ENCODE results near the gene LRRFIP1.
"Not testable (repeated sequence)": the region's sequence is repeated elsewhere in the genome, so short reads cannot be mapped to it uniquely, and the experiment has no call there.

The LRRFIP1 gene

DNA sequence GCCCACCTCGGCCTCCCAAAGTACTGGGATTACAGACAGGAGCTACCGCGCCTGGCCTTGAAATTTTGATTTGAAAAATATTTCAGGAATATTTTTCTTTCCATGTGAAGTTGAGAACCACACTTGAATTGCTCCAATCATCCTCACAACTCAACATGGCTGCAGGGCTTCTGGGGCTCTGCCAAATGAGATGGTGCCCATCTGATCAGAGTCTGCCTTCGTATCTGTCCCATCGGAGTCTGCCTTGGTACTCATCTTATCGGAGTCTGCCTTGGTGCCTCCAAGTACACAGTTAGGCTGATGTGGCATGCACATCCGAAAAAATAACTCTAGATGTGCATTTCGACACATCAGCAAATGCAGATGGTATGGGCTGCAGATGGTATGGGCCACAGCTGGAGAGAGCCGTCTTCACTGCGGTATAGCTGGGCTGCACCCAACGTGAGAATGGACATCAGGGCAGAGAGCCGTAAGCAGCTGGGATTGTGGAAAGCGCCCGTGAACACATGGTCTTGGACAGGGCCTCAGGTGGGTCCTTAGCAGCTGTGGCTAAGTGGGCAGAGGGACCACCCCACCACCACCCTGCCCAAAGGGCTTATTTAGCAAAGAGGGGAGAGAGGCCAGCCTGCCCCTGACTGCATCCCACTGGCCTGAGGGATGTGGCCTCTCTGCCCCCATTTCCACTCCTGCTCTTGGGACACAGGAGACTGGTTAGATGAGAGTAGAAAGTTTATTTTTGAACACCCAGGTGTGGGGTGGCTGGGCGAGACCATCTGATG lies 119.1 kb downstream of the LRRFIP1 start:
- DNase-seq (ENCODE audit: low read depth) = no peak

DNA sequence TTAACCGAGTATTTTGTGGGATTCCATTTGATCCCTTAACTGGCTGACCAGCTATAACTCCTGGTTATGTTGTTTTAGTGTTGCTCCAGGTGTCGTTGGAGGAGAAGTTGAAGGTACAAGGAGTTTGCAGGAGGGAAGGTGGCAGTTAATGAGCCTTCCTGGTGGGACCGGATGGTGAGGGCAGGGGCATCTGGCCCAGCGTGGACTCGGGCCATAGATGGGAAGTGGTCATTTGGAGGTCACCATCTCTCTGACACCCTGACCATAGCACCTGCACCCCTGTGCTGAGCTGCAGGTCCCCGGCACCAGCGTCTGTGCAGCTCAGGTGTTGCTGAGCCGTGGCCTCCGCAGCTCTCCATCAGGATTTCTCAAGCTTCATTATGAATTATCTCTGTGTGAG lies 119.8 kb downstream of the LRRFIP1 start:
- no peak for DNase-seq (ENCODE audit: low read depth)

GRCh38 chr2:237749002-237749401 lies 121.6 kb downstream of the LRRFIP1 start:
- no peak for DNase-seq (ENCODE audit: low read depth)

GRCh38 chr2:237749961-237750360 lies 122.6 kb downstream of the LRRFIP1 start:
- DNase-seq (ENCODE audit: low read depth) = no peak

DNA sequence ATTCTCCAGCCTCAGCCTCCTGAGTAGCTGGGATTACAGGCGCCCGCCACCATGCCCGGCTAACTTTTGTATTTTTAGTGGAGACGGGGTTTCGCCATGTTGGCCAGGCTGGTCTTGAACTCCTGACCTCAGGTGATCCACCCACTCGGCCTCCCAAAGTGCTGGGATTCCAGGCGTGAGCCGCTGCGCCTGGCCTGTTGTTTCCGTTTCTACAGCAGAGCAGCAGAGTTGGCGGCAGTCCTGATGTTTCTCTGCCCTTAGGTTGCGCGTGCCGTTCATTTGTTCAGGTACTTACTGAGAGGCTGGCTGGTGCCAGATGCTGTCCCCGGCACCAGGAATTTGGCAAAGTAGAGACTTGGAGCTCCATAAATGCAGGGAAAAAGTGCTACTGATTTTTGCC lies 123.1 kb downstream of the LRRFIP1 start:
- DNase-seq (ENCODE audit: low read depth) = not testable (repeated sequence)

DNA sequence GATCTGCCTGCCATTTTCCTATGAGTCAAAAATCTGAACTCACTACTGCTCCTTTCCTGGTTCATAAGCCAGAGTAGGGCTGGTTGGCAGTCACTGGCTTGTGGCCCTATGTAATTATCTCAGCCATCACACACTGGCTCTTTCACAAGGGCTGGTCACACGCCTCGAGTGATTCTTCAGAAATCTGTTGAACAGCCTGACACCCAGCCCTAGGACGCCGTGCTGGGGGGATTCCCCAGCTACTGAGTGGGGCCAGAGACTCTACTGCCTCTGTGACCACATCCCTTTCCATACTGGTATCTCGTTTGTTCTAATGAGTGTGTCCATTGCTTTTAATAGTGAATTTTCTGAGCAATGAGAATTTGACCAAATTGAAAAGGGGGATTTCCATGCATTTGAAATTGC lies 125.4 kb downstream of the LRRFIP1 start:
- no peak for DNase-seq (ENCODE audit: low read depth)

DNA sequence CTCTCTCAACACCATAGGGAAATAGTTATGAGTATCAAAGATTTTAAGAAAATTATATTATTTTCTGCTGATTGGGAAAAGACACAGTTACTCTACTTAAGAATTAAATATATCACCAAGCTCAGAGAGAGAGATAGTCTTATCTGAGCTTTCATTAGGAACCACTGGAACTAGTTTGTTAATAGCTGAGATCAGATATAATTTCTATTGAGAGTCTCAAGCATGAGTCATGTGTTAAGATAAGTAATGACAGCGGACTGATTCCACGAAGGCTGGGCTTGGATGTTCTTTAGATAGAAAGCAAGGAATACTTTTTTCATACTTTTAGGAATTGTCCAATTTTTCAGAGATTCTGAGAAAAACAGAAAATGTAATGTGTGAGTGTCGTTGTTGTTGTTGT lies 126.8 kb downstream of the LRRFIP1 start:
- DNase-seq (ENCODE audit: low read depth) = no peak

- no peak for DNase-seq (ENCODE audit: low read depth)
These were observed 127.3 kb downstream of the LRRFIP1 start for GRCh38 chr2:237754626-237755248.

DNA sequence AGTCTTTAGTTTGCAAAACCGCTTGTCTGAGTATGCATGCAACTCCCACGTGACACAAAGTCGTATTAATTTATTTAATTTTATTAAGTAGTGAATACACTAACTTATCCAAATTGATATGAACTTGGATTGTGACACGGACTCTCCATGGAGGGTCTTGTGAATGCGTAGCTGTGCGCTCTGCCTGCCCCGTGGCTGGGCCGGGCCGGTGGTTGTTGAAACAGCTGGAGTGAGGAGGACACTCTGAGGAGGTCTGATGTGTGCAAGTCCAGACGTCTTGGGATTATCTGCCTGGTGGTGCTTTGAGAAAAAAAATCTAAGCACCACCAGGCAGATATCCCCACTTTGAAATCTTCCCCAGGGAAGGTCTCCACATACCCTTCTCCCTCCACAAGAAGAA lies 130.2 kb downstream of the LRRFIP1 start:
- DNase-seq (ENCODE audit: low read depth) = no peak

DNA sequence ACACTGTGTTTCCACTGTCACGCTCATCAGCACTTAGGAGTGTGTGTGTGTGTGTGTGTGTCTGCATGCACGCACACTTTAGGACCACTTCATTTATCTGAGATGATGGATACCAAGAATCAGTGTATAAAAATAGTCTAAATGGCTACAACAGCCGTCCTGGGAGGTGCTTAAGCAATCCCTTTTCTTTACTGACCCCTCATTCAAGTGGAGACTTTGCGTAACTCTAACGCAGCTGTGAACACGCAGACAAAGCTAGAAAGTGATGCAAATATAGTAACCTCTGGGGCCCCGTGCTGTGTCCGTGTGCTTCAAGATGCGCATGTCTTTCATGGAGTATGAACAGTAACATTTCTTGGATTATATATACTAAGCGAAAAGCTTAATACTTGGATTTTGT lies 130.8 kb downstream of the LRRFIP1 start:
- DNase-seq (ENCODE audit: low read depth) = no peak

GRCh38 chr2:237759176-237759575 lies 131.8 kb downstream of the LRRFIP1 start:
- no peak for DNase-seq (ENCODE audit: low read depth)

DNA sequence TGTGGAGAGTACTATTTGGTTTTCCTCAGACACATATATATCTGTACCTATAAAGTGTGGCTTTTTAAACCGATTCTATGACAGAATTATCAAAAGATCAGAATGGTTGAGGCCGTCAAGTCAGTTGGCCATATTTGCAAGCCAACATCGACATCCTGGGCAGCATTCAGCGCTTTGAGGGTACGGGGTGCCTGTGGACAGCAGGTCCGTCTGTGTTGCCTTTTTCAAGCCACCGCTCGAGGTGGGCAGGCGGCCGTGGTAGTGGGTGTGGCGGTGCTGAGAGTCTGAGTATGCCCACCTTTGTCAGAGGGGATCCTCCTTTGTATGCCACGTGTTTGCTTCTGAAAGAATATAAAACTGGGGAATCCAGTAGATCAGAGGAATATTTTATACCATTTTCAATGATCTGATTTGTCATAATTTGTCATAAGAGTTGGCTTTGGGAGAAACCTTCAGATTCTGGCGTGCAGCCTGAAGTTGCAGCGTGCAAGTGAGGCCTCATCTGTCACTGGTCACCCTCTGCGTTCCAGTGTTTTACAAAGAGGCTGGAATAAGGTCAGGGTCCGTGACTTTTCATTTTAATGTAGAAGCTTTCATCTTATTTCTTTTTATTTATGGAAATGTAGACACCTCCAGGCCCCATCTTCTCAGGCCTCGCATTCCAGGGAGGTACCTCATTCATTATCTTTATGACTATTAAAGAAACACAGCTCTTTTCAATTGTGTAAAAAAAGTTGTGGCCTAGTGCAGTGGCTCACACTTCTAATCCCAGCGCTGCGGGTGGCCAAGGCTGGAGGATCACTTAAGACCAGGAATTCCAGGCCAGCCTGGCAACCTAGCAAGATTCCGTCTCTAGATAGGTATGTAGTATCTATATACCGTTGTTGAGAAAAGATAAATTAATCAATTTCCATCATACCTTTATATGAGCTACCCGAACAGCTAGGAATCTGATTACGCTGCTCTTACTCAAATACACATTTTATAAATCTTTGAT lies 133.4 kb downstream of the LRRFIP1 start:
- no peak for DNase-seq (ENCODE audit: low read depth)

GRCh38 chr2:237762291-237763182 lies 135.2 kb downstream of the LRRFIP1 start:
- DNase-seq (ENCODE audit: low read depth) = not testable (repeated sequence)

DNA sequence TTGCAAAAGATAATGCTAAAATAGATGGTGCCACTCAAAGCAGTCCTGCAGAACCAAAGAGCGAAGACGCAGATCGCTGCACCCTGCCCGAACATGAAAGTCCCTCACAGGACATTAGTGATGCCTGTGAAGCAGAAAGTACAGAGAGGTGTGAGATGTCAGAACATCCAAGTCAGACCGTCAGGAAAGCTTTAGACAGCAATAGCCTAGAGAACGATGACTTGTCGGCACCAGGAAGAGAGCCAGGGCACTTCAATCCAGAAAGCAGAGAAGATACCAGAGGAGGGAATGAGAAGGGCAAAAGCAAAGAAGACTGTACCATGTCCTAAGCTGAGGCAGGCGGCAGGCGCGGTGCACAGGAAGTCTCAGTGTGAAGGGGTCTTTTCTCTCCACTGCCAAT lies 136.4 kb downstream of the LRRFIP1 start:
- DNase-seq (ENCODE audit: low read depth) = no peak

DNA sequence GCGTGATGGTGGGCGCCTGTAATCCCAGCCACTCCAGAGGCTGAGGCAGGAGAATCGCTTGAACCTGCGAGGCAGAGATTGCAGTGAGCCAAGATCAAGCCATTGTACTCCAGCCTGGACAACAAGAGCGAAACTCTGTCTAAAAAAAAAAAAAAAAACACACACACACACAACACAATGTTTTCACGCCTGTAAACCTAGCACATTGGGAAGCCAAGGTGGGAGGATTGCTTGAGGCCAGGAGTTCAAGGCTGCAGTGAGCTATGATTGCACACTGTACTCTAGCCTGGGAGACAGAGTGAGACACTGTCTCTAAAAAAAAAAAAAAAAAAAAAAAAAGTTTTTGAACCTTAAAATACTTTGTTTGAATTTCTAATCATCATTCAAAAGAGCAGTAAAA lies 137.7 kb downstream of the LRRFIP1 start:
- DNase-seq (ENCODE audit: low read depth) = not testable (repeated sequence)

DNA sequence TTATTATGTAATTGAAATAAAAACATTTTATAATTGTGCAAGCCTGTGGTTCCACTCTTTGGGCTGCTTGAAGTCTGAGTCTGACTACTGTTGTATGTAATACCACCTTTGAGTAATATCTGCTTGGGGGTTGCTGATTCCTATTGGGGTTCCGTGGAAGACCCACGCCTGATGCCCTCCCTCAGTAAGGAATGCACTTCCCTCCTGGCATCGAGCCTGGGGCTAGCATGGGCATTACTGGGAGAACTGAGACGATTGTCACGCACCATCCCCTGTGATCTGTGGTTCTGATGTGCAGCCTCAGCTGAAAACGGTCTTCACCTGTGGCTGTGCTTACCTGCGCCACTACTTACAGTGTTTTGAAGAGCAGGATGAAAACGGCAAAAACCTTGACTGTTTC lies 138.5 kb downstream of the LRRFIP1 start:
- DNase-seq (ENCODE audit: low read depth) = no peak

DNA sequence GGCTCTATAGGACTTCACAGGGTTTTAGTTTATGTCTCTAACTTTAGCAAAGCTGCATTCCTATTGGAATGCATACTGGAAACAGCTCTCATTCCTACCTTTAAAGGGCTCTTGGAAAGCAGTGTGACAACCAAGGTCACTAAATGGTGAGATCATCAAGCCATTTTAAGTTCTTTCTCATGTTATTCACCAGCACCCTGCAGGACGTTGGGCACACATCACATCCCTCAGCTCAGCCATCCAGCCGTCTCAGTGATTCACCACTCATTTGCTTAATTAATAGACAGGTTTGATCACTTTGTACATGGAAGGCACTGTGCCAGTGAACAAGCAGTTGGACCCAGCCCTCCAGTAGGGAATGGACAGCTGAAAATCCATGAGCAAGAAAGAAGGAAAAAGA lies 139.0 kb downstream of the LRRFIP1 start:
- DNase-seq (ENCODE audit: low read depth) = no peak

DNA sequence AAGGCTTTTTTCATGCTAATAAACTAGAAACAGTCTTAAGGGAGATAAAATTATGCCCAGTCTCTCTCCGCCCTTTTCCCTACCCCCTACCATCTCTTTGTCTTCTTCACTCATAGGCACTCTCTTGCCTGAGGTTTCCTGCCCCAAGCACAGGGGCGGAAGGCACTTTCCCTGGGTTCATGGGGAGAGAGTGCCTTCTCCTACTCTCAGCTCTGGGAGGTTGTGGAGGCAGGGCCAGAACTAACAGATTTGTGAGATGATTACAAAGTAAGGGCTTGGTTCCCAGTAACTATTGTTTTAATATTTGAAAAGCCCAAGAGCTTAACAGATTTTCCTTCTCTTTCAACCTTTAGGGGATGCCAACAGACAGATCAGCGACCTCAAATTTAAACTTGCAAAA lies 145.1 kb downstream of the LRRFIP1 start:
- DNase-seq (ENCODE audit: low read depth) = no peak

- DNase-seq (ENCODE audit: low read depth) = no peak
These were observed 146.4 kb downstream of the LRRFIP1 start for GRCh38 chr2:237773826-237774225.

- DNase-seq (ENCODE audit: low read depth) = peak; percentile 28
These were observed 147.6 kb downstream of the LRRFIP1 start for GRCh38 chr2:237774811-237775553.

DNA sequence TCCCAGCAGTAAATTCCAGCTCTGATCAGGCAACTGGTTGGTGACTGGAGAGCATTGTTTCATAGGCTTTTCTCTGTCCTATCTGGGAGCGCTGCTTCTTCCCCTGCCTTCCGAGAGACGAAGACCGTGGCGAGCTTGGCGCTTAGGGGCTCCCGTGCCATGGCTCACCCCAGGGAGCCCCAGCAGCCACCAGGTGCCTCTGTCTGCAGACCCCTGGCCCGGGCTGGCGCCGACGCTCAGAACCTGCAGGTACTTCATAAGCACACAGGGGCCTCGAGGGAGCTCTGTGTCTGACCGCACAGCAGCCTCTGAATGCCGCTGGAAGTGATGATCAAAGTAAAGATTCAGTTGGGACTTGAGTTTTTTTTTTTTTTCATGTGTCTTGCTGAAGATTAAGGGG lies 152.1 kb downstream of the LRRFIP1 start:
- no peak for DNase-seq (ENCODE audit: low read depth)

Data from fibroblast of the conjunctiva (primary cell).